ENCODE results near the gene DDX46.
"Not testable (repeated sequence)": the region's sequence is repeated elsewhere in the genome, so short reads cannot be mapped to it uniquely, and the experiment has no call there.

DNA sequence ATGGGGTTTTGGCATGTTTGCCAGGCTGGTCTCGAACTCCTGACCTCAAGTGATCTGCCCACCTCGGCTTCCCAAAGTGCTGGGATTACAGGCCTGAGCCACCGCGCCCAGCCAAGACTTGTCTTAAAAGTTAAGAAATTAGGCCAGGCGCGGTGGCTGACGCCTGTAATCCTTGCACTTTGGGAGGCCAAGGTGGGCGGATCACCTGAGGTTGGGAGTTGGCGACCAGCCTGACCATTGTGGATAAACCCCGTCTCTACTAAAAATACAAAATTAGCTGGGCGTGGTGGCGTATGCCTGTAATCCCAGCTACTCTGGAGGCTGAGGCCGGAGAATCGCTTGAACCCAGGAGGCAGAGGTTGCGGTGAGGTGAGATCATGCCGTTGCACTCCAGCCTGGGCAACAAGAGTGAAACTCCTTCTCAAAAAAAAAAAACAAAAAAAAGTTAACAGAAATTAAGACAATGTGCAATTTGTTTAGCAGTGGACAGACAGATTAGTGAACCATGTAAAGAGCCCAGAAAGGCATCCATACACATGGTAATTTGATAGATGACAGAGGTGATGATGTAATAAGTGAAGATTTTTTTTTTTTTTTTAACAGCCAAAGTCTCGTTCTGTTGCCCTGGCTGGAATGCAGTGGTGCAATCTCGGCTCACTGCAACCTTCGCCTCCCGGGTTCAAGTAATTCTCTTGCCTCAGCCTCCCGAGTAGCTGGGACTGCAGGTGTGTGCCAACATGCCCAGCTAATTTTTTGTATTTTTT lies 9.1 kb downstream of the DDX46 start:
- not testable (repeated sequence) for TF ChIP-seq CTCF (IDR thresholded peaks at IDR 0.05; ENCODE audit: poor library complexity); EZH2 (IDR thresholded peaks at IDR 0.05; ENCODE audit: borderline replicate concordance)
